Fibroblast of villous mesenchyme (primary cell): ENCODE results near the gene POU2F1. TPM values are rescaled to one million over a fixed set of nuclear protein-coding genes. Genes with fewer than 3 reads are reported as not detected.

Experiments used
- DNase-seq: peaks from one replicate; pipeline ENCODE4 v3.0.0-alpha.2; 2010; ENCODE audit warnings: low read depth
- H3K4me3 ChIP-seq: 2 replicates; pipeline ENCODE4 v1.5.1; 2011; ENCODE audit warnings: low read depth, mild to moderate bottlenecking, low read length
- CTCF ChIP-seq: IDR thresholded peaks from 2 replicates; pipeline ENCODE4 v1.5.1; 2012; ENCODE audit warnings: low read depth, mild to moderate bottlenecking, low read length; ENCODE audit not compliant: insufficient read depth
- total RNA-seq: library from RNA; depleted of rRNA; stranded (reverse); fragments of >200 nt; gene quantifications from 2 replicates; pipeline ENCODE4 v1.2.3, GENCODE V29; 2012

Gene POU2F1
- total RNA-seq, 1 donor = 6.9 TPM

GRCh38 chr1:167333124-167333523 lies 112.4 kb downstream of the POU2F1 start:
- no peak for DNase-seq
- no peak for TF ChIP-seq CTCF
- H3K4me3 ChIP-seq = no peak overlapping the region

DNA sequence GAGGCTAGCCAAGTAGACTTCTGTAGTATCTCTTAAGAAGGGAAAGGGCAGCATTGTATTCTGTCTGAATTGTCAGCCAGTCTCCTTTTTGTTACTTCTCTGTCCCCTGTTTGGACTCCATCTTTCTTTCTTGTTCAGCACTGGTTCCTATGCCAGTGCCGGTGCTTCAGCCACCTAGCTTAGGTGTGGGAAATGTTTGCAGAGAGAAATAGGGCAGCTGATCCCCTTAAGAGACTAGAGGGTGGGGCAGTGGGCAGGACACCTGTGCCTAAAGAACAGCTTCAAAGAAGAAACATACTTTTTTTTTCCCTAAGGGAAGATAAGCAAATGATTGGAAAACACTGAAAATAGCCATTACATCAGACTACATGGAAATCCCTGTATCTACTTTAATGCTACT lies 113.0 kb downstream of the POU2F1 start:
- DNase-seq = no peak
- H3K4me3 ChIP-seq = no peak overlapping the region
- no peak for TF ChIP-seq CTCF

GRCh38 chr1:167339405-167339804 lies 118.7 kb downstream of the POU2F1 start:
- no peak overlapping the region for H3K4me3 ChIP-seq
- TF ChIP-seq CTCF = no peak
- DNase-seq = no peak

DNA sequence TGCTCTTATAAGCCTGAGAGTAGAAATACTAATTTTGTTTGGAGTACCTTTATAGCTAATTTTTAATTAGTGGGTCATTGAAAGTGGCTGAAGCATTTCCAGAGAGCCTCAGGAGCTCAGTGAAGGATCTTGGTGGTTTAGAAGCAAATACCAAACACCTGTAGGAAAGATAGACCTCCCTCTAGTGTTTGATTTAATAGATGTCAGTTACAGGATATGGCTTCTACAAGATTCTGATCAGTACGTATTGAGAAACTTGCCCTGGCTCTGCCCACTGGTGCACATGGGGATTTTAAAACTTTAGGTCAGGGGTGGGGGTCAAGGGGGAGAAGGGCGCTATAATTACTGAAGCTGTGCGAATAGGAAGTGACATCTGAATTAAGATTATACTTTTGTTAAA lies 122.2 kb downstream of the POU2F1 start:
- DNase-seq = no peak
- no peak for TF ChIP-seq CTCF
- no peak overlapping the region for H3K4me3 ChIP-seq

GRCh38 chr1:167344112-167344511 lies 123.4 kb downstream of the POU2F1 start:
- DNase-seq = peak; percentile 15
- H3K4me3 ChIP-seq = no peak overlapping the region
- TF ChIP-seq CTCF = no peak

GRCh38 chr1:167344615-167345385 lies 124.1 kb downstream of the POU2F1 start:
- no peak overlapping the region for H3K4me3 ChIP-seq
- TF ChIP-seq CTCF = no peak
- no peak for DNase-seq

DNA sequence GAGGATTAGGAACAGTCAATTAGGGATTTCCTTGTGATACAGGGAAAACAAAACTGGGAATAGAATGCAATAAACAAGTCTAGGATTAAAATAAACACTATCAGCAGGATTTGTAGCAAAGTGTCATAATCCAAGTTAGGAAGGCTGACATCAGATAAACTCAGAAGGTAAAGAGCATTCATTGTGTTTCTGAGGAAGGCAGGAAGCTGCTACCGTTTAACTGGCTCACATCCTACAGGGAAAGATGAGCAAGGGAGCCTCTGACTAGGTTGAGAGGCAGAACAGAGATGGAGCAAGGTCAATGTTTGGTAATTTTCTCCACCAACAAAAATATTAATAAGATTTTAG lies 124.7 kb downstream of the POU2F1 start:
- no peak overlapping the region for H3K4me3 ChIP-seq
- no peak for TF ChIP-seq CTCF
- no peak for DNase-seq
